NCI-H1694 treated with DMSO at 0.1 percent for 48 hours (cell line): ENCODE data around the gene RSPO1.
"Not testable (repeated sequence)": the region's sequence is repeated elsewhere in the genome, so short reads cannot be mapped to it uniquely, and the experiment has no call there.

Experiments
- DNase-seq: peaks from one replicate; lab custom pipeline; 2025; lab: John Stamatoyannopoulos, UW

Gene RSPO1

DNA sequence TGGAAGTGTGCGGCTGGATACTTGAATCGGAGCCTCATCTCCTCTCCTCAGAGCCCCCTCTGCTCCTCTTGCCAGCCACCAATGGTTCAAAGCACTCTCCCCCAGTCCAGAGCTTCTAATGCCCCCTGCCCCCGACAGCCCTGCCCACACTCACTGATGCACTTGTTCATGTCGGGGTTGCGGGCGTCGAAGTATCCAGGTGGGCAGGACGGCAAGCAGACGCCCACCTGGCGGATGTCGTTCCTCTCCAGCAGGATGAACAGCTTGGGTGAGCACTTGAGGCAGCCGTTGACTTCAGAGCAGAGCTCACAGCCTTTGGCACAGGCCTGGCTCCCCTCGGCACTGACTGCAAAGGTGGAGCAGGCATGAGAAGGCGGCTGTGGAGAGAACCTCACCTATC is 18.4 kb downstream of the RSPO1 start:
- no peak for DNase-seq

DNA sequence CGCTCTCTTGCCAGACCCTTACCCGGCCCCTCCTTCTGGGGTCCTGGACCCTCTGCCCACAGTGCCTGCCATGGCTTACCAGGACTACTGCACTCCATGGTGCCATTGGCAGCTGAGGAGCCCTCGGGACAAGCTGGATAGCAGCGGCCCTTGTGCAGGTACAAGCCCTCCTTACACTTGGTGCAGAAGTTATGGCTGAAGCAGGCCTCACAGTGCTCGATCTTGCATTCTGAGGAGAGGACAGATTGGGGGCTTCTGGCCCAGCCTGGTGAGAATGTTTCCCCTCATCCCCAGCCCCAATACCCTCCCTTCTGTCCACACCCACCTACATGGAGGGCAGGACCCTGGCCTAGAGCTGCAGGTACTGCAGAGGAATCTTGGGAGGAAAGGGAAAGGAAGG is 20.6 kb downstream of the RSPO1 start:
- DNase-seq: no peak

DNA sequence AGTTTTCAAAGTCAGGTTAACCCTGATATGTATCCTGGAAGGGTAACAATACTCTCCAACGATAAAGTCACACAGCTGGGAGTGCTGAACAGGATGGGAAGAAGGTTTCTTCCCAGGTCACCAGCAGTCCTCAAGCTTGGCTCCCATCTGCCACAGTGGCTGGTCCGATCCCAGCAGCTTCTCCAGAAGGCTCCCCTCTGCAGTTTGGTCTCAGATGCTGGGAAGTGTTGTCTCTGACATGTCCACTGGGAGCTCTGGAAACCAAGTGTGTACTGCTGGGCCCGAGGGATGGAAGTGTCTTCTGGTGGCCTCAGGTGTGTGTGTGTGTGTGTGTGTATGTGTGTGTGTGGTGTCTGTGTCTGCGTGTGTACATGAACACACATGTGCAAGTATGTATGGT is 22.5 kb downstream of the RSPO1 start:
- DNase-seq: no peak

DNA sequence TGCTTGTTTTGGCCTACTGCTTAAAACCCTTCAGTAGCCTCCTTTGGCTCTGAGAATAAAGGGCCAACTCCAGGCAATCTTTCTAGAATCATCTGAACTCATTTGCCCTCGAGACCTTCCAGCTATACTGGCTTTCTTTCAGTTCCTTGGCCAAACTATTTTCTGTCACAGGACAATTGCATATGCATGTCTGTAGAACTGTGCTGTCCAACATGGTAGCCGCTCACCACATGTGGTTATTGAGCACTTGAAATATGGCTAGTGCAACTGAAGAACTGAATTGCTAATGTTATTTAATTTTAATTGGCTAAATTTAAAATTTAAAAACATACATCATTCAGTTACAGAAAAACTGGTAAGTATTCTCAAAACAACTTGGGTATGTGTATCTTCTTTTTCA is 24.7 kb downstream of the RSPO1 start:
- no peak for DNase-seq

DNA sequence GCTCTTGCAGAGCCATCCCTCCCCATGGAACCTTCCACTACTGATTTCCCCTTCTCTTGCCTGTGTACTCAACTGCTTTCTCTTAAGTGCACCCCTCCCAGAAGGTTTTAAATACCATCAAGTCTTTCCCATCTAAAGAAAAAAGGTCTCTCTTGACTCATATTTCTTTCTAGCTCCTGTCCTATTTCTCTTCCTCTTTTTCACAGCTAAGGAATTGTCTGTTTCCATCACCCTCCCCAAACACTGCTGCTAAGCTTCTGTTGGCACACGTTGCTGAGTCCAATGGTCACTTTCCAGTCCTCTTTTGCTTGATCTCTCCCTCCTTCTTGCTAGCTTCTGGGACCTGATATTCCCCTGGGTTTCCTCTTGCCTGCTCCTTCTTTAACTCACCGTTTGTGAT is 25.7 kb downstream of the RSPO1 start:
- DNase-seq: no peak

DNA sequence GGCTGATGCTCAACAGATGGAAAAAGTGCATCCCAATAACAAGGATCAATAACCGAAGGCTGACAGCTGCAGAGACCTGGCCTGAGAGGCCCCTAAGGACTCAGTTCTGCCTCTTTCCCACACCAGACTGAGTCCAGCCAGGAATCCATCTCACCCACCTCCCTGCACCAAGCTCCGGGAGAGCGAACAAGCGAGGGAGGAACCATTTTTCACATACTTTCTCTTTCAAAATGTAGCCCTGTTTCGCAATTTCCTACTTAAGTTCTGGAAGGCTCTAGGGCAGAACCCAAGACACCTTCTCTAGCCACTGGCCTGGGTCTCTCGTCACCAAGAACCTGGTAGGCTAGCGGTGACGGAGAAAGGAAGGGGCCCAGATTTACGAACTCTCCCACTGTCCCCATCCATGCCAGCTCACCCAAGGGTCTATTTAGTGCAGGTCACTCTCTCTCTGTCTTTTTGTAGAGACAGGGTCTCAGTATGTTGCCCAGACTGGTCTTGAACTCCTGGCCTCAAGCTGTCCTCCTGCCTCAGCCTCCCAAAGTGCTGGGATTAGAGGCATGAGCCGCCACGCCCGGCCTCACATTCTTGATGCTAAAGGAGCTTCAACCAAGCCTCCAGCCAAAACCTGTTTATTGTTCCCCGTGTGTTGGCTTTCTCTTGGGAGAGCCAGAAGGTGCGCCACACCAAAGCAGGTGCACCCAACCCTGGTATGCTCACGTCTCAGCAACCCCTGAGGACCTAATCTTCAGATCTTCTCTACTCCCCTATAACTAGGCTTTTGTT is 28.0 kb downstream of the RSPO1 start:
- DNase-seq: no peak

DNA sequence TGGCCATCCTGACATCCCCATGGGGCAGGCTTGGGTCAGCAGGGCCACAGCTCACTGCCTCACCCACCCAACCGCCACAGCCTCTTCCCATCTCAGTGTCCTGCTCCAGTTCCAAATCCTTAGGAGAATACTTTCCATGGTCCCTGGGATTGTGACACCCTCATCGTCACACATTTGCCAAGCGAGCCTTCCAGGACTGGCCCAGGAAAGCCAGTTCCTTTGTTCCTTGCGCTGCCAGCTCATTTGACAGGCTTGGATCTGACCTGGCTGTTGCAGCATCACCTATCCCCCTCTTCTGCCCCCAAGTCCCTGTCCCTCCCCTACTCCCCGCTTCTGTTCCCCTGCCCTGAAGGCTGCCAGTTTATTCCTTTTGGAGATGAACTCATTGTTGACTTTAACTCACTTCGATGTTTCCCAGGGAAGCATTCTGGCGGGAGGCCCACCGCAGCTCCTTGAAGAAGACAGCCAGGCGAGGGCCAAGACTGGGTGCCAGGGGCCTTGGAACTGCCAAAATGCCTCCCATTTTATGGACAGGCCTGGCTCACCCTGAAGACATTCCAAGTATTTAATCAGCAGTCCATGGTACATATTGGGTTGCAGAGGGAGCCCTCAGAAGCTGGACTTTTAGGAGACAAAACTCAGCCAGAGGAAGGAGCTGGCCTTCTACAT is 28.8 kb downstream of the RSPO1 start:
- no peak for DNase-seq

DNA sequence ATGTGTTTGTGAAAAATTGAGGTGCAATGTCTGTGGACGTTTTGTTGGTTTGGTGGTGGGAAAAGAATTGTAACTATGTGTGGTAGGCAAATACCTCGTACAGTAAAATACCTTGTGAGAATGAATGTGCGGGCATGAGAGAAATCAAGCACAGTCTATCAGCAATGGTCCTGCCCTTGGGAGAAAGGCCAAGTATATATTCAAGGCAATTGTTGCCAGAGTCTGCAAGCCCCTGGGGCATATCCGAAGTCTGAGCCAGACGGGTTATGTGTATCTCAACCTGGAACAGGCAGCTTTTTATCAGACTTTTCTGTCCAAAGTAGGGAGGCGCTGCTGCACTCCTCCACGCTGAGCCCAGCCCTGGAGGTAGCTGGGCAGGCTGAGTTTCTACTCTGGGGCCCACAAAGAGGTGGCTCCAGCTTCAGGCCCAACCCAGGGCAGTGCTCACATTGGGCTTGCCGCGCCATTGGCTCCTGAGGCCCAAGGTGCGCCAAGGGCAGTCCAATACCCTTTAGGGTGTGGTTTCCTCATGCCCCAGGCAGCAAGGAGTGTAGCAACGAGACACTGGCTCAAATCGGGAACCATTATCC is 29.5 kb downstream of the RSPO1 start:
- DNase-seq: no peak

DNA sequence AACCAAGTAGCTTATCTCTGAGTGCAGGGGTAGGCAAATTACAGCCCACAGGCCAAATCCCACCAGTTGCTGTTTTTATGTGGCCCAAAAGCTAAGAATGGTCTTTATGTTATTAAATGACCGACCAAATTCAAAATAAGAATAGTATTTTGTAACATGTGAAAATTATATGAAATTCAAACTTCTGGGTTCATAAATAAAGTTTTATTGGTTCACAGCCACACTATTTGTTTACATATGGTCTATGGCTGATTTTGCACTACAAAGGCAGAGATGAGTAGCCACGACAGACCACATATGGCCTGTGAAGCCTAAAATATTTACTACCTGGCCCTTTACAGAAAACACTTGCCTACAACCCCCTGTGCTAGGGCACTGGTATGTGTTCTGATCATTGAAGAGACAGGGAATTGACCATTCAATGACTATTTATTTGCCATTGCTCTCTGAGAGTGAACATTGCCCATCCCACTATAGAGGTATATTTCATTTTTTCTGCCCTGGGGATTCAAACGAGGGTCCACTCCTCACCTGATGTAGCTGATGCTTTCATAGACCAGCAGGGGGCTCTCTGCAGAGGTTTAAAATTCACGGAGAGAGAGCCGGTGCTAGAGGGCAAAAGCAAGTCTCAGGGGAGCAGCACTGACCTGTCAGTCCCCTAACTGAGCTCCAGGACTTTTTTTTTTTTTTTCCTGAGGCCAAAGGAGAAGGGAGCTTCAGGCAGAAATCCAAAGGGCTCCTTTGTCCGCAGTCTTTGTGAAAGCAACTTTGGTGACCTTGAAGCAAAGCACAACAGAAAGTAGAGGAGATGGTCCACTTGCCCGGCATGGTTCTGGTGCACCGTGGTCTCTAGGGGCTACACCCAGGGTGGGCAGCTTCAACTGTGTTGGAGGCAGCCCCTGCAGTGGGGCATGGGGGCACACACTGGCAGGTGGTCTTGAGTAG is 31.7 kb downstream of the RSPO1 start:
- peak; percentile 30 for DNase-seq

DNA sequence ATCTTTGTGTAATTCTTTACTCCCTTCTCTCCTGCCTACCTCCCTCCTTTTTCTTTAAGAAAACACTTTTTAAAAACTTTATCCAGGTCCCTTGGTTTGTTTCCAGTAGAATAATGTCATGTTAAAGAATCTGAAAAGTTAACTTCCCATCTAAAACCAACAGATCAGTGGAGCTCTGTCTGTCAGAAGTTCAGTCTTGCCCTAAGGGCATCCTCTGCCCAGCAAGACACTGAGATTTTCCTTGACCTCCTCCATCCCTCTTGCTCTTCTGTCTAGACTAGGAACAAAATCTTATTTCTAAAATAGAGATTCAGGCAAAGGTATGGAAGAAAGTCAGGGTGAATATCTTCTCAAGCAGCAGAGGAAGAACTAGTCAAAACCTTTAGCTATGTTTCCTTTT is 33.3 kb downstream of the RSPO1 start:
- no peak for DNase-seq

DNA sequence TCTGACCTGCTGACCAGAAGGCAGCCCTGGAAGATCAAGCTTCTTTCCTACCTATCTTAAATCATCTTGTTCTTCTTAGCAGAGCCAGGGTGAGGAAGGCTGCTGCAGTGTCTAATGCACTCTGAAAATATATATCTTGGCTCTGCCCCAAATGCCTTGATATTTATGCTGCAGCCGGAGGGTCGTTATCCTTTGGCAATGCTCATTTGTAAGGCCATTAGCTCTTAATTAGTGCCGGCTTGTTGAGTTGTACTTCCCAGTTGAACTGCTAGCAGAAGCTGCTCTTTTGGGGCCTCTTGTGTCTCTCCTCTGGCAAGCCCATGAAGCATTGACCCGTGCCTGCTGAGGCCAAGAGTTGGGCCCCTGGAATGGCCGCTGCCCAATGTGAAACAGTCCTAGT is 34.8 kb downstream of the RSPO1 start:
- DNase-seq: no peak

DNA sequence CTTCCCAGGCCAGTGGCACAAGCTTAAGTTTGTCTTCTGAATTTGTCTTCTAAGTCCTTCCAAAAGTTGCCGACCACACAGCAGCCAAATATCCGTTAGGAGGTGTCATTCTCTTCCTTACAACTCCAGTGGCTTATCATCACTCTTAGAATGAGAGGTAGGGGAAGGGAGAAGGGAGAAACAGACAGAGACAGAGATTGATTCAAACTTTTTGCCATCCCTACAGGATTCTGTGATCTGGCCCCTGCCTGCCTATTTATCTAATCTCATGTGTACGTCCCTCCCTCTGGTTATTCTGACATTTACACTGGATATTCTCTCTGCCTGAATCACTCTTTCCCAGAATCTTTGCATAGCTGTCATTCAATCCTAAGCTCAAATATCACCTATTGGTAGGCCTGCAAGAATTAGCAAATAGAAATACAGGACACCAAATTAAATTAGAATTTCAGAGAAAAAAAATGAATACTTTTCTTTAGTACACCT is 38.5 kb downstream of the RSPO1 start:
- DNase-seq: no peak

DNA sequence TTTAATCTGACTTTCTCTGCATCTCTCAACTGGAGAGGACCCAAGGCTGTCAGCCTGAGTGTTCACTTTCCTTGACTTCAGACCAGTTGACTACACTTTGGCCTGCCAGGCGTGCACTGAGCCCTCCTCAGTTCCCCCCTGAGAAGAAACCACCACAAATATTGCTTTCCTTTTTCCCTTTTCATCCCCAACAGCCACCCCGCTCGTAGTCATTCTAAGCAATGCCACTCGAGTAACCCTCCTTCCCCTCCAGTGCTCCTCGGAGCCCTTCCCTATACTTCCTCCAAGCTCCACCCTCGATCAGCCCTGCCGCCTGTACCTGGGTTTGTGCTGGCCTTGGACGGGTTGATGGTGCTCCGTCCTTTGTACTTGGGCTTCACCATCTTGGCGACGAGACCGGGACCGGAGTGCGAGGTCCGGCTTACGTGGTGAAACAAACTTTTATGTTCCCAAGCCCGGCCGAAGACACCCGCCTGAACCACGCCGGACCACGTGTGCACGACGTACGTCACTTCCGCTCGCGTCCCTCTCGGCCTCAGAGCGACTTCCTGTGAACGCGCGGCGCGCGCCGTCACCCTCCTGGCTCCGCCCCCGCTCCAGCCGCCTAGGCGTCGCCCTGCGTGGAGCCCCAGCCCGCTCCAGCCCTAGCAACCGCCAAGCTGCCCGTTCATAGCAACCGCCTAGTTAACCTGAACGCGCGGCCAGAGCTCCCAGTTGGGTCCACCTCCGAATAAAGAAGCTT is 39.1 kb downstream of the RSPO1 start, which contains the start of gene GNL2:
Gene GNL2 (minus strand): TSS at position 498 of the 742 bp plus-strand sequence. CDS start 115 bp downstream, at position 383.
- peak; percentile 65 for DNase-seq

DNA sequence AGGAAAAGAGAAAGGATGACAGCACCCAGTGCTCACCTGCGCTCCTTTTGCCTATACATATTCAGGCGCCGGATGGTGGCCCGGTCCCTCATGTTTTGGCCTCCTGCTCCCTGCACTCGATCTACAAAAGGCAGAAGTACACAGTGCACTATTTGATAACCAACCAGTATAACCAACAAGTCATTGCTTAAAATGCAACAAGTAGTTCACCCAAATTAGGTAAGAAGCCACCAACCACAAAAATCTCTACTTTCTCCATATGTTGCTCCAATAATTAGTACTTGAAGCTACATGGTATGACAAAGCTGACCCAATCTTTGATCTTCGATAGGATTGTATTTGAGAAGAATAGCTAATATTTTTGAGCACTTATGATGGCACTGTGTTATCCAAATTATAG is 41.0 kb downstream of the RSPO1 start:
- DNase-seq: no peak

DNA sequence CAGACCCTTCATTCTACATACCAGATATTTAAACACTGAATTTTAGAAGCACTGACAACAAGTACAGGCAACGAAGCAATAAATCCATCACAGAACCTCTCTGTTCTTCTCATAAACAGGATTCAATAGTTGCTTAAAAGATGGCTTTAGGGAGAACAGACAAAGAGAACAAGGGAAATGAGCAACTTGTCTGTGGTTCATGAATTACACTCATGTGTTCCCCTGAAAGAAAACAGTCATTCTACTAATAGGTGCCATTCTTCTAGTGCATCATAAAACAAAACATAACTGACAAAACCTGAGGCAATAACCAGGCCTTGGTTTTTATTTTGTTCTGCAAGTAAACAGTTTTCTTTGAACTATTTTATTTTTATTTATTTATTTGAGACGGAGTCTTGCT is 45.8 kb downstream of the RSPO1 start:
- no peak for DNase-seq

DNA sequence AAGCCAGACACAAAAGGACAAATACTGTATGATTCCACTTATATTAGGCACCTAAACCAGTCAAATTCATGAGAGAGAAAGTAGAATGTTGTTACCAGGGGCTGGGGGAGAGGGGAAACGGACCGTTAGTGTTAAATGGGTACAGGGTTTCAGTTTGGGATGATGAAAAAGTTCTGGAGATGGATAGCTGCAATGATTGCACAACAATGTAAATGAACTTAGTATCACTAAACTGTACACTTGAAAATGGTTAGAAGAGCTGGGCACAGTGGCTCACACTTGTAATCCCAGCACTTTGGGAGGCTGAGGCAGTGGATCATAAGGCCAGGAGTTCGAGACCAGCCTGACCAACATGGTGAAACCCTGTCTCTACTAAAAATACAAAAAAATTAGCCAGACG is 50.1 kb downstream of the RSPO1 start:
- not testable (repeated sequence) for DNase-seq

DNA sequence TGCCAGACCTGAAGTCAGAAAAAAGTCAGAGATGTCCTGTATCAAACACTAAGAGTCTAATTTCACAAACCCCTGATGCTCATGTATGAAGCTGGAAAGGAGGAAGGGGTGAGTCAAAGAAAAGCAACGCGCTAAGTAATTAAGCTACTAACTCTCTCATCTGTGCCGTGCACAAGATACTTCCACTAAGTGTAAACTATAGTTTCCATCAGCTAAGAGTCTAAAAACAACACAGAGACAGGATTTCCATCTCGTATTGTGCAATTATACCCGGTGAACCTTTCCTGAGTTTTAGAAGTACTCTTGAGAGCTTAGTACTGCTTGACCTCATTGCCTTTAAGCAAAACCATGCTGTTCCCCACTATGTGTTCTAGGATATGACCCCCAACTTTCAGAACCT is 59.0 kb downstream of the RSPO1 start:
- DNase-seq: no peak

DNA sequence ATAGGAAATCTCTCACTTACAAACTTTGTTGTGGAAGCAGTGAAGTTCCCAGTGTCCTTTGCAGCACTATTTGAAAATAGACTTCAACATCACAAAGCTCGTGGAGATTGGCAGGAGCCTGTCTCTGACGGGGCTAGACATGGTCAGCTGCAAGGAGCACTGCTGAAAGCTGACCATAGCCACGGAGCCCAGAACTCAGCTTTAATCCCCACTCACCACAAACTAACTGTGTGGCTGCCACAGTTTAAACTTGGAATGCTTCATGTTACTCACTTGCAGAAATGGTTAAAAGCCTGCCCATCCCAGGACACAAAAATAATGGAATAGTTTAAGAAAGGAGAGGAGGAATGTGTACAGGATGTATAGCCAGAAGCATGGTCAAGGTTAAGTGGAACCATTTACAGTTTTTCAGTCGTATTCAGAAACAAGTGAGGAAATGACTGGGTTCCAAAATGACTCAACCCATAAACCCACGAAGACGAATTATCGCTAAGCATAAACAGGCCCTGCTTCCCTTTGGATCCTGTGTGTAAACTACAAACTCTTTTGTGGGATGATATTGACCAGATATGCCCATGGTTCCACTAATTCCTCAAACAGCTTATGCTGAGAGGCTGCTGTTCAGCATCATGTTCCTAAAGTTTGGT is 59.7 kb downstream of the RSPO1 start:
- DNase-seq: no peak

DNA sequence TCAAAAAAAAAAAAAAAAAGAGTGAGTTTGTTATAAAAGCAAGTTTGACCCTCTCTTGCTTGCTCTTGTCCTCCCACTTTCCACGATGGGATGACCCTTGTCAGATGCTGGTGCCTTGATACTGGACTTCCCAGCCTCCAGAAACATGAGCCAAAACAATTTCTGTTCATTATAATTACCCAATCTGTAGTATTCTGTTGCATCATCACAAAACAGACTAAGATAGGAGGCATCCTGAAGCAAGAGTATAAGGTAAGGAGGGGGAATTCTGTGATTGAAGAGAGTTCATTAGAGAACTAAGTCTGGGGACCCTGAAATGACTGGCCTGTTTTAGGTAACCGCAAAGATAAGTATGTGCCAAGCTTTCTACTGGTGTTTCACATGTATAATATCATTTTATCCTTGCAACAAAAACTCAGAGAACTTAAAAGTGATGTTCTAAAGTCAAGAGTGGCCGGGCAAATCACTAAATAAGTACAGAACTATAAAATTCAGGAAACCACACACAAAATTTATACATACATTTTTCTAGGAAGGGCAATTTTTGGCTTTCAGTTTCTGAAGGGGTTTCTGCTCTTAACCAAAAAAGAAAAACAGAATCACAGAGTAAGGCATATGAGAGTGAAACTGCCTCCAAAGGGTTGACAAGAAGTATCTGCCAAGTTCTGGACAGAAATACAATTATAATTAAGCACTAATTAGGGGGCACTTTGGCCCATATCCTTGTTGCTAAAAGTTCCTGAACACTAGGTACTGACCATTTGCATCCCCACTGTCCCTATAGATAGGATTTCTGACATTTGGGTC is 64.0 kb downstream of the RSPO1 start:
- DNase-seq: no peak

DNA sequence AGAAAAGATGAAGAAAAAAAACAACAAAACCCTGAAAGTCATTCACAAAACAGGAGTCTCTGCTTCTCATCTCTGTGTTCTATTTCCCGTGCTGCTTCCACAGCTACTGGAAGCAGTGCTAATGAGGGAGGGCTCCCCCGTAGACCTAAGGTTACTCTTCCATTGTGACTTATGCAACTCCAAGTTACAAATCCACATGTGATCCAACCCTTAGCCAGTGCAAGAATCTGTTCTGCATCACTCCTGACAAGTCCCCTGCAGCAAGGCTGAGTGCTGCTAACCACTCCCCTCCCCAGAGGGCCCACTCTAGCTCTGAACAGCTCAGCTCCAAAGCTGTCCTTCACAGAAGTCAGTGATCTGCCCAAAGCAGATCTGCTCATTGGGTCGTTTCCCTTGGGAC is 67.7 kb downstream of the RSPO1 start:
- no peak for DNase-seq
